DND-41 (cell line): Measurements from ENCODE around the gene GIN1.

Experiments used
- EZH2 ChIP-seq: IDR thresholded peaks from 3 replicates; pipeline ENCODE4 v1.6.1; 2012; ENCODE audit warnings: borderline replicate concordance, low read depth, mild to moderate bottlenecking, moderate library complexity, low read length, inconsistent platforms; ENCODE audit not compliant: severe bottlenecking
- TF ChIP-seq, protein P1 (sequence below): IDR thresholded peaks from 2 replicates; pipeline ENCODE4 v1.5.1; 2012; ENCODE audit warnings: borderline replicate concordance, low read length, moderate library complexity, mild to moderate bottlenecking; ENCODE audit not compliant: poor library complexity, severe bottlenecking; ENCODE audit errors: extremely low read depth

DNA sequence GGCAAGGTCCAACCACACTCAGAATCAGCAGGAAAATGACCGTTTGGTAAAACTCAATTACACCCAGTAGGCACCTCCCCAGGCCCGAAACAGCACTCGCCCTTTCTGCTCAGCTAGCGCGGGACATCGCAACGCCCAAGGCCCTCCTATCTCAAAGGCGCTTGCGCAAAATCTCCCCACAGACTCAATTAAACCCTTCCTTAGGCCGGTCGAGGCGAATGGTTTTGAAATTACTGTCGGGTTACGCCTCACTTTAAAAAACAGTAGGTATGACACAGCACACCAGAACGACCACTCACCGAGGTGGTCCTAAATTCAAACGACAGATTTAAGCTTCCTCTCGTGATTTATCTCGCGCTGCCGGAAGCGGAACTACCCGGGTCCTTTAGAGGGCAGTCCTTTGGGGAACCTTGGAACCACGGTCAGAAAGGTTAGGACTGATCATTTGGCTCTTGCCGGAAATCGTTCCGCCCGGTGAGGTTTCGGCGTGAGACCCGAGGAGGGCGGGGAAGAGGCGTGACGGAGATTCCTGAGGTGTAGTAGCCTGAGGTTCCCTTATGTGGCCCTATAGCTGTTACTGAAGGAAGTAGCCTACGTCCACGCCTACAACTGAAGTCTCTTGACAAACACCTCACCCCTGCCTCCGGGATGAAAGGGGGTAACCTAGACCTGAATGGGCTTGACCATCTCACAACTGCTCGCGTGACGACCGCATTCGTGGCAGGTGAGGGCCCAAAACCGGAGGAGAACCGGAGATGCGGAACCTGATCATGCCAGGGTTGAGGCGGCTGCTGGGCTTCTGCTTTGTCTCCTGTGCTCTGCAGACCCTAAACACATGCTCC, at the start of gene GIN1, which contains the start of gene PPIP5K2:
- TF ChIP-seq, protein P1, sequence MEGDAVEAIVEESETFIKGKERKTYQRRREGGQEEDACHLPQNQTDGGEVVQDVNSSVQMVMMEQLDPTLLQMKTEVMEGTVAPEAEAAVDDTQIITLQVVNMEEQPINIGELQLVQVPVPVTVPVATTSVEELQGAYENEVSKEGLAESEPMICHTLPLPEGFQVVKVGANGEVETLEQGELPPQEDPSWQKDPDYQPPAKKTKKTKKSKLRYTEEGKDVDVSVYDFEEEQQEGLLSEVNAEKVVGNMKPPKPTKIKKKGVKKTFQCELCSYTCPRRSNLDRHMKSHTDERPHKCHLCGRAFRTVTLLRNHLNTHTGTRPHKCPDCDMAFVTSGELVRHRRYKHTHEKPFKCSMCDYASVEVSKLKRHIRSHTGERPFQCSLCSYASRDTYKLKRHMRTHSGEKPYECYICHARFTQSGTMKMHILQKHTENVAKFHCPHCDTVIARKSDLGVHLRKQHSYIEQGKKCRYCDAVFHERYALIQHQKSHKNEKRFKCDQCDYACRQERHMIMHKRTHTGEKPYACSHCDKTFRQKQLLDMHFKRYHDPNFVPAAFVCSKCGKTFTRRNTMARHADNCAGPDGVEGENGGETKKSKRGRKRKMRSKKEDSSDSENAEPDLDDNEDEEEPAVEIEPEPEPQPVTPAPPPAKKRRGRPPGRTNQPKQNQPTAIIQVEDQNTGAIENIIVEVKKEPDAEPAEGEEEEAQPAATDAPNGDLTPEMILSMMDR: no peak
- TF ChIP-seq EZH2: no peak
